ENCODE data around the gene CALCB. TPM values are rescaled to one million over a fixed set of nuclear protein-coding genes. Genes with fewer than 3 reads are reported as not detected.

Gene CALCB
- total RNA-seq, 1 experiment from 2014 or later, result not detected

- Histone ChIP-seq H3K79me2 (ENCODE audit: insufficient read depth, low read length) (no peaks in the 10 kb centered on the region), H2BK20ac (ENCODE audit: low read depth, low read length, poor library complexity, severe bottlenecking) (no peak overlapping the region), H3K56ac (ENCODE audit: insufficient read length, low read depth, low read length) (no peak overlapping the region), H3K18ac (ENCODE audit: insufficient read length, low read depth, low read length) (no peak overlapping the region), H2BK5ac (ENCODE audit: insufficient read length, low read length) (no peak overlapping the region), H3K14ac (ENCODE audit: insufficient read depth, low read length) (no peak overlapping the region), H3K4me1 (ENCODE audit: insufficient read depth, low read length) (no peaks in the 10 kb centered on the region), H3K4me2 (ENCODE audit: insufficient read depth, insufficient read length, low read length) (peak overlapping the region; percentile 46), H4K91ac (ENCODE audit: insufficient read length, low read depth, low read length) (no peak overlapping the region), H3K23me2 (ENCODE audit: insufficient read length, low read depth, low read length, poor library complexity, severe bottlenecking) (peaks cover 8% of the 10 kb centered on the region), H3K9ac (ENCODE audit: extremely low read depth, insufficient read length, low read length) (no peak overlapping the region), H3K9me3 (ENCODE audit: control insufficient read depth, low read depth, low read length) (no peaks in the 10 kb centered on the region), H2BK12ac (ENCODE audit: insufficient read length, low read depth, low read length) (no peak overlapping the region), H4K20me1 (ENCODE audit: control insufficient read depth, insufficient read depth, insufficient read length) (no peaks in the 10 kb centered on the region), H2AK5ac (ENCODE audit: insufficient read length, low read length) (no peak overlapping the region), H2AFZ (ENCODE audit: low read length) (no peak overlapping the region), H4K8ac (replicated peaks; ENCODE audit: insufficient read length, low read depth, low read length) (no peak overlapping the region), H2BK120ac (ENCODE audit: low read depth, low read length, poor library complexity, severe bottlenecking) (no peak overlapping the region), H2BK15ac (ENCODE audit: low read depth, low read length) (no peak overlapping the region), H3K23ac (ENCODE audit: insufficient read length, low read depth, low read length) (no peak overlapping the region), H3K27me3 (ENCODE audit: insufficient read depth, low read length) (no peaks in the 10 kb centered on the region; the same call in 1 of the 2 replicates), H3K79me1 (ENCODE audit: insufficient read depth, low read depth, low read length, poor library complexity, severe bottlenecking) (no peaks in the 10 kb centered on the region), H3K27ac (ENCODE audit: insufficient read length, low read depth, low read length) (no peak overlapping the region), H3K4ac (ENCODE audit: low read depth, low read length) (no peak overlapping the region), H3T11ph (ENCODE audit: low read length) (no peak overlapping the region), H4K5ac (ENCODE audit: insufficient read length, low read depth, low read length) (no peak overlapping the region)
- no peak overlapping the region; a peak in 1 of 5 replicates for H3K4me3 Mint-ChIP-seq
- H3K4me1 Mint-ChIP-seq, result peaks cover 16 to 20% of the 10 kb centered on the region in 2 experiments
- no peak for DNase-seq
- TF ChIP-seq, protein P1, sequence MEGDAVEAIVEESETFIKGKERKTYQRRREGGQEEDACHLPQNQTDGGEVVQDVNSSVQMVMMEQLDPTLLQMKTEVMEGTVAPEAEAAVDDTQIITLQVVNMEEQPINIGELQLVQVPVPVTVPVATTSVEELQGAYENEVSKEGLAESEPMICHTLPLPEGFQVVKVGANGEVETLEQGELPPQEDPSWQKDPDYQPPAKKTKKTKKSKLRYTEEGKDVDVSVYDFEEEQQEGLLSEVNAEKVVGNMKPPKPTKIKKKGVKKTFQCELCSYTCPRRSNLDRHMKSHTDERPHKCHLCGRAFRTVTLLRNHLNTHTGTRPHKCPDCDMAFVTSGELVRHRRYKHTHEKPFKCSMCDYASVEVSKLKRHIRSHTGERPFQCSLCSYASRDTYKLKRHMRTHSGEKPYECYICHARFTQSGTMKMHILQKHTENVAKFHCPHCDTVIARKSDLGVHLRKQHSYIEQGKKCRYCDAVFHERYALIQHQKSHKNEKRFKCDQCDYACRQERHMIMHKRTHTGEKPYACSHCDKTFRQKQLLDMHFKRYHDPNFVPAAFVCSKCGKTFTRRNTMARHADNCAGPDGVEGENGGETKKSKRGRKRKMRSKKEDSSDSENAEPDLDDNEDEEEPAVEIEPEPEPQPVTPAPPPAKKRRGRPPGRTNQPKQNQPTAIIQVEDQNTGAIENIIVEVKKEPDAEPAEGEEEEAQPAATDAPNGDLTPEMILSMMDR (conservative IDR thresholded peaks at IDR 0.05), result no peak
- peaks cover 14% of the 10 kb centered on the region for H3K27me3 Mint-ChIP-seq (ENCODE audit: low read depth)
- H3K9me3 Mint-ChIP-seq, result peaks cover 38 to 40% of the 10 kb centered on the region in 2 experiments
- no CpG with 5 or more reads among the region's 23 CpGs for WGBS (ENCODE audit: extremely low coverage, insufficient read length, low lambda C conversion rate)
- H3K36me3 Mint-ChIP-seq (ENCODE audit: insufficient read depth in 1 of 3, low read depth in 3 of 3), result peaks cover 8 to 29% (median 10%) of the 10 kb centered on the region in 3 experiments
- H3K27ac Mint-ChIP-seq, result no peak overlapping the region
Observed at GRCh38 chr11:15072551-15073143, 746 bp upstream of the CALCB start.
